Sciatic nerve (tissue), 2 donors: ENCODE data around the gene TIGAR. TPM values are rescaled to one million over a fixed set of nuclear protein-coding genes. Genes with fewer than 3 reads are reported as not detected.

Experiments
- ATAC-seq: fragments of 200-7000 bp; cut with Tn5 transposase; one replicate; pipeline ENCODE4 v1.9.1; 2020; ENCODE audit warnings: mild to moderate bottlenecking, moderate library complexity
- DNase-seq: peaks from one replicate; pipeline ENCODE4 v3.0.0-alpha.2; 2020; ENCODE audit warnings: low spot score
- intact Hi-C: fragments of 100-400 bp; cut with DNase I; formaldehyde crosslinking; loops from one replicate; pipeline ENCODE4 v1.14.2; 2022
- total RNA-seq: library from RNA; stranded (reverse); fragmentation: NEBNext Ultra II Directional; extraction: Animal tissue kit (Norgen Biotek cat#: 25700); gene quantifications from one replicate; pipeline ENCODE4 v1.2.1, GENCODE V29; 2021
- donor health status: DM: no; HTN: no; CAD: no.
- donor health status: DM: no; HTN: no; CAD: no.

TIGAR gene
- total RNA-seq, 1 donor from 2014 or later, result 7.9 TPM

DNA sequence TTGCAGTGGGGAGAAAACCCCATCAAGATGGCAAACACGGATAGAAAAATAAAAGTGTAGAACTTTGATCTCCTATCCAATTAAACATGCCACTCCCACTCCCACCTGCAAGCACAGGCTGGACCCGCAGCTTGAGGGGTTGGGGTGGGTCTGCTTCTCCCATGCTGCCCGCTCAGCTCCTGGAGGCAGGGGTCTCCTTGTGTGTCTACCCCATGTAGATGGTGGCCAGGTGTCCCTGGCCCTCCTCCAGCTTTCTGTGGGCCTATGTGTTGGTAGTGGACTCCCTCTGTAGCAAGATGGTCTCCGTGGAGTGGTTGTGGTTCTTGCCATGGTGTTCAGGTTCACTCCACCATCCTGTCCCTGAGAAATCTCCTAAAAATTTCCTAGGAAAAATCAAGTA, 82.0 kb downstream of the TIGAR start:
- intact Hi-C loops, result no loop called here
- no peak for ATAC-seq
- no peak for DNase-seq

Other genes with a start within 250 kb of the TIGAR start
- 130 TPM for gene CCND2, start 47.5 kb upstream of the TIGAR start, total RNA-seq
- not detected for gene FGF23, start 58.5 kb downstream of the TIGAR start, total RNA-seq
- not detected for gene FGF6, start 124.6 kb downstream of the TIGAR start, total RNA-seq
- 1.4 TPM for gene RAD51AP1, start 217.7 kb downstream of the TIGAR start, total RNA-seq
- 24.8 TPM for gene DYRK4, start 241.0 kb downstream of the TIGAR start, total RNA-seq